Endodermal cell (in vitro differentiated cells): ENCODE results near the gene TMCO4. TPM values are rescaled to one million over a fixed set of nuclear protein-coding genes. Genes with fewer than 3 reads are reported as not detected.

Source experiments
- total RNA-seq, 2 donors: library from RNA; stranded (reverse); fragmentation: NEBNext Ultra II Directional in 1 of 2; extraction: Animal tissue kit (Norgen Biotek cat#: 25700) in 1 of 2; gene quantifications; 2 replicates in 1 of 2; 3 replicates in 1 of 2; pipeline ENCODE4 v1.2.1, GENCODE V29; 2021

Gene TMCO4
- total RNA-seq, 2 donors from 2014 or later, result 6.2 to 6.6 TPM

Other genes with a start within 250 kb of the TMCO4 start
- 10 to 100 TPM; 13.7 to 32.4 TPM for gene NBL1, start 155.6 kb downstream of the TMCO4 start, total RNA-seq
- under 1 TPM in 1 of 2 donors, not detected in 1; 0.31 TPM for gene HTR6, start 135.0 kb downstream of the TMCO4 start, total RNA-seq
- not detected for gene RNF186, start 15.4 kb upstream of the TMCO4 start, total RNA-seq
- 10 to 100 TPM; 14.5 to 25.0 TPM for gene OTUD3, start 82.5 kb upstream of the TMCO4 start, total RNA-seq
- gene PLA2G2E, start 123.7 kb upstream of the TMCO4 start, total RNA-seq, result not detected
- gene PLA2G2A, start 179.7 kb upstream of the TMCO4 start, total RNA-seq, result 1 to 10 TPM in 1 of 2 donors, not detected in 1; 1.0 TPM